Small intestine (tissue), 7 donors: ENCODE results near the gene CASP8. TPM values are rescaled to one million over a fixed set of nuclear protein-coding genes. Genes with fewer than 3 reads are reported as not detected.

ENCODE experiments used
- DNase-seq, 2 donors: peaks; one replicate each; pipeline versions ENCODE4 v3.0.0 to v3.0.0-alpha.2; 2013
- FAIRE-seq: peaks from 2 replicates; lab custom pipeline; 2012; peaks lifted over from hg19 to GRCh38; lab: Jason Lieb, UNC
- H3K27ac ChIP-seq, 3 donors: one replicate each; pipeline ENCODE4 v1.5.1; 2013; ENCODE audit warnings: low read length in 2 of 3, mild to moderate bottlenecking in 2 of 3, control low read depth in 1 of 3, inconsistent platforms in 1 of 3, low read depth in 1 of 3, moderate library complexity in 1 of 3
- H3K27me3 ChIP-seq, 3 donors: one replicate each; pipeline ENCODE4 v1.6.1; 2013; ENCODE audit warnings: low read length in 3 of 3, inconsistent platforms in 1 of 3; ENCODE audit not compliant: control insufficient read depth in 3 of 3, insufficient read depth in 3 of 3
- H3K36me3 ChIP-seq, 3 donors: one replicate each; pipeline ENCODE4 v1.6.1; 2013; ENCODE audit warnings: low read length in 3 of 3, inconsistent platforms in 1 of 3, low read depth in 1 of 3, mild to moderate bottlenecking in 1 of 3, moderate library complexity in 1 of 3; ENCODE audit not compliant: control insufficient read depth in 3 of 3, insufficient read depth in 2 of 3
- H3K4me1 ChIP-seq, 3 donors: one replicate each; pipeline ENCODE4 v1.6.1; 2013; ENCODE audit warnings: low read length in 2 of 3, inconsistent platforms in 1 of 3, low read depth in 1 of 3, mild to moderate bottlenecking in 1 of 3, moderate library complexity in 1 of 3; ENCODE audit not compliant: control insufficient read depth in 3 of 3, insufficient read depth in 2 of 3
- H3K4me3 ChIP-seq, 3 donors: one replicate each; pipeline ENCODE4 v1.5.1; 2013; ENCODE audit warnings: low read length in 3 of 3, control low read depth in 1 of 3, inconsistent platforms in 1 of 3, low read depth in 1 of 3, mild to moderate bottlenecking in 1 of 3, moderate library complexity in 1 of 3
- H3K9me3 ChIP-seq, 2 donors: one replicate each; pipeline ENCODE4 v1.6.1; 2013; ENCODE audit warnings: low read depth in 1 of 2, low read length in 1 of 2; ENCODE audit not compliant: control insufficient read depth in 2 of 2, insufficient read depth in 1 of 2
- WGBS, 3 donors: extraction: QIAGEN DNeasy Blood & Tissue Kit; methylation state at CpG; one replicate each; pipeline ENCODE4 v1.1.7; 2013; 5-methylcytosine and 5-hydroxymethylcytosine counted together
- polyA plus RNA-seq, 4 donors: library from polyadenylated mRNA; stranded (reverse) in 3 of 4; unstranded in 1 of 4; fragments of 200-250 nt in 3 of 4; fragments of 120-200 nt in 1 of 4; gene quantifications; one replicate each; pipeline versions ENCODE4 v1.2.1 to v1.2.3, GENCODE V29; 2013
- donor health status: healthy with polysubstance abuse.
- donor health status: control.
- donor health status: control.
- donor health status: Bipolar disorder and iron deficiency.
- donor health status: healthy.

The CASP8 gene
- polyA plus RNA-seq, 4 donors = 14.1 to 43.7 (median 20.3) TPM

DNA sequence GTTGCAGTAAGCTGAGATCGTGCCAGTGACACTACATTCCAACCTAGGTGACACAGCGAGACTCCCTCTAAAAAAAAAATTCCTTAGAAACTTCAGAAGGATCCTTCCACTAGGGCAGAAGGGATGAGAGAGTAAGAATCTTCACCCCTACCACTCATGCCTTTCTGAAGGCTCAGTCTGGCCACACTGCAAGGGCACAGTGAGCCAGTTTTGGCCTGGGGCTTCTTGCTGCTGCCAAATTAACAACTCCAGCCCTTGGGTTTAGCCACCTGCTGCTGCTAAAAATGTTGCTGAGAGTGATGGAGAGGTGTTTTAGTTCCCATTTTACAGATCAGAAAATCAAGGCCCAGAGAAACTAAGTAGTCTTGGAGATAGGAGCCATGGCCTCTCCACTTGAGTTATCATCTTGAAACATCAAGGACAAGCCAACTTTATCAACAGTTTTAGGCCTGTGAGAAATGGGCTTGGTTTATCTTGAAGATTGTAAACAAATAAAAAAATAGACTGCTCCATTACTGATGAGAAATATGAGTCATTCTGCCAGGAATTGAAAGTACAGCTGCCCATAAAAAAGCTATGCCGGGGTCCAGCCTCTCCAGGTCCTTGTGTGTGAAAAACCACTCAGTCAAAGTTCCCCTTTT lies 31.9 kb upstream of the CASP8 start:
- H3K4me1 ChIP-seq = peaks cover 2 to 18% (median 13%) of the 10 kb centered on the region in 3 donors
- peak overlapping the region in 2 of 3 donors; percentile 50 to 84 for H3K27ac ChIP-seq
- H3K9me3 ChIP-seq = no peaks in the 10 kb centered on the region
- 64 to 69% (median 66%) methylated on average over 3 of the region's 3 CpGs for WGBS, 3 donors
- H3K4me3 ChIP-seq = no peak overlapping the region
- FAIRE-seq (no peak), DNase-seq (peak; percentile 16 to 55)
- no peaks in the 10 kb centered on the region for H3K27me3 ChIP-seq
- H3K36me3 ChIP-seq = no peaks in the 10 kb centered on the region

- Histone ChIP-seq H3K9me3 (no peaks in the 10 kb centered on the region), H3K4me1 (peaks cover 2 to 20% (median 13%) of the 10 kb centered on the region in 3 donors), H3K4me3 (no peak overlapping the region), H3K27me3 (no peaks in the 10 kb centered on the region), H3K27ac (peak overlapping the region in 2 of 3 donors; percentile 50 to 84), H3K36me3 (peaks cover 0 to under 1% (median 0%) of the 10 kb centered on the region in 3 donors)
- FAIRE-seq (no peak), DNase-seq (peak in 1 of 2 donors; percentile 47)
- WGBS, 3 donors = 35 to 60% (median 48%) methylated on average over 12 of the region's 12 CpGs
These were observed 31.4 kb upstream of the CASP8 start for GRCh38 chr2:201228912-201229290.

- H3K27me3 ChIP-seq = no peaks in the 10 kb centered on the region
- DNase-seq (peak; percentile 97 to 98), FAIRE-seq (no peak)
- 7 to 14% (median 8%) methylated on average over 8 of the region's 8 CpGs for WGBS, 3 donors
- peaks cover 2 to 32% (median 16%) of the 10 kb centered on the region in 3 donors for H3K4me1 ChIP-seq
- H3K36me3 ChIP-seq = peaks cover 0 to 8% (median 0%) of the 10 kb centered on the region in 3 donors
- H3K27ac ChIP-seq = peak overlapping the region; percentile 82 to 89 (median 82)
- no peak overlapping the region for H3K4me3 ChIP-seq
- H3K9me3 ChIP-seq = no peaks in the 10 kb centered on the region
These were observed 28.4 kb upstream of the CASP8 start for GRCh38 chr2:201231781-201232466.

DNA sequence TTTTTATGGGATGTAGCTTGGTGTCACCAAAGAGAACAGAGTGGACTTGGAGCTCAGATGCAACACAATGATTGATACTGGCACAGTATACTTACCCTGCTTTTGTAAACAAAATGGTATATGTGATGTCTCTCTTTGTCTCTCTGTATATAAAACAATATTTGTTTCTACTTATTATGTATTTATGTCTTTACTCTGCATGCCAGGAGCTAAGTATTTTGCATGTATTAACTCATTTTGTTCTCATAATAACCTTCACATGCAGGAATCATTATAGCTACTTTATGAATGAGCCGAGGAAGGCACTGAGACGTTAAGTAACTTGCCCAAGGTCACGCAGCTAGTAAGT lies 27.9 kb upstream of the CASP8 start:
- H3K36me3 ChIP-seq = peaks cover 0 to 11% (median 0%) of the 10 kb centered on the region in 3 donors
- no peaks in the 10 kb centered on the region for H3K27me3 ChIP-seq
- no peak for DNase-seq
- 12 to 32% (median 23%) methylated on average over 3 of the region's 3 CpGs for WGBS, 3 donors
- peak overlapping the region; percentile 42 to 82 (median 62) for H3K27ac ChIP-seq
- no peaks in the 10 kb centered on the region for H3K9me3 ChIP-seq
- no peak overlapping the region for H3K4me3 ChIP-seq
- no peak for FAIRE-seq
- peaks cover 2 to 32% (median 16%) of the 10 kb centered on the region in 3 donors for H3K4me1 ChIP-seq

- peak; percentile 94 to 98 for DNase-seq
- Histone ChIP-seq H3K27me3 (no peaks in the 10 kb centered on the region), H3K4me1 (peaks cover under 1 to 30% (median 13%) of the 10 kb centered on the region in 3 donors), H3K4me3 (peak overlapping the region; percentile 46 to 68 (median 50)), H3K36me3 (peaks cover 0 to 11% (median 0%) of the 10 kb centered on the region in 3 donors), H3K27ac (peak overlapping the region; percentile 82 to 93 (median 92)), H3K9me3 (no peaks in the 10 kb centered on the region)
- FAIRE-seq = peak; percentile 36
- WGBS, 3 donors = 2 to 22% (median 19%) methylated on average over 8 of the region's 8 CpGs
These were observed 27.0 kb upstream of the CASP8 start for GRCh38 chr2:201233192-201233811.

- peaks cover 0 to 11% (median 0%) of the 10 kb centered on the region in 3 donors for H3K36me3 ChIP-seq
- peak; percentile 7 to 47 for DNase-seq
- FAIRE-seq = no peak
- 10 to 50% (median 16%) methylated on average over 21 of the region's 21 CpGs for WGBS, 3 donors
- peak overlapping the region; percentile 46 to 68 (median 50) for H3K4me3 ChIP-seq
- peaks cover 0 to 27% (median 7%) of the 10 kb centered on the region in 3 donors for H3K4me1 ChIP-seq
- H3K9me3 ChIP-seq = no peaks in the 10 kb centered on the region
- H3K27me3 ChIP-seq = no peaks in the 10 kb centered on the region
- H3K27ac ChIP-seq = peak overlapping the region; percentile 82 to 93 (median 92)
These were observed 26.3 kb upstream of the CASP8 start for GRCh38 chr2:201233812-201234662.

- WGBS, 3 donors = 5 to 37% (median 13%) methylated on average over 3 of the region's 3 CpGs
- Histone ChIP-seq H3K4me1 (peaks cover 0 to 27% (median 6%) of the 10 kb centered on the region in 3 donors), H3K36me3 (peaks cover 0 to 14% (median 2%) of the 10 kb centered on the region in 3 donors), H3K4me3 (peak overlapping the region in 1 of 3 donors; percentile 68), H3K27ac (peak overlapping the region in 1 of 3 donors; percentile 93), H3K9me3 (peaks cover 0 to 2% of the 10 kb centered on the region in 2 donors), H3K27me3 (no peaks in the 10 kb centered on the region)
- DNase-seq (no peak), FAIRE-seq (no peak)
These were observed 25.6 kb upstream of the CASP8 start for GRCh38 chr2:201234663-201235135.
